K562 (cell line): ENCODE data around the gene VRK3. TPM values are rescaled to one million over a fixed set of nuclear protein-coding genes. Genes with fewer than 3 reads are reported as not detected.
A peak's percentile ranks its signal among the peaks of the same experiment; 100 is the strongest.

Experiments used
- CAMTA2 ChIP-seq: fragments of 250-450 bp; sonication (Bioruptor Pico); conservative IDR thresholded peaks from 2 replicates; pipeline ENCODE4 v1.5.1; 2022
- EGR1 ChIP-seq: fragments of 450-650 bp; conservative IDR thresholded peaks from 2 replicates; pipeline ENCODE4 v1.6.1; 2017; ENCODE audit warnings: mild to moderate bottlenecking
- FOXO4 ChIP-seq: fragments of 450-650 bp; formaldehyde crosslinking; IDR thresholded peaks from 2 replicates; pipeline ENCODE4 v1.4.0; 2020; ENCODE audit warnings: mild to moderate bottlenecking, moderate library complexity
- HOMEZ ChIP-seq: fragments of 250-450 bp; sonication (Bioruptor Pico); IDR thresholded peaks from 2 replicates; pipeline ENCODE4 v1.4.0; 2020; ENCODE audit warnings: mild to moderate bottlenecking, moderate library complexity
- MGA ChIP-seq: fragments of 450-650 bp; IDR thresholded peaks from 2 replicates; pipeline ENCODE4 v1.6.1; 2016; ENCODE audit warnings: mild to moderate bottlenecking, moderate library complexity
- UBTF ChIP-seq, 2 experiments: IDR thresholded peaks; 2 replicates each; pipeline ENCODE4 v1.6.1; 2012; ENCODE audit warnings: improper control_type of control experiment in 2 of 2, low read depth in 2 of 2, low read length in 2 of 2, borderline replicate concordance in 1 of 2
- ZFP91 ChIP-seq: sonication (generic); formaldehyde crosslinking; IDR thresholded peaks from 2 replicates; pipeline ENCODE4 v1.8.0; 2022; ENCODE audit warnings: mild to moderate bottlenecking, missing genetic modification reagents
- polyA plus RNA-seq, 8 experiments: library from polyadenylated mRNA; depleted of rRNA in 4 of 8; stranded (reverse) in 5 of 8; unstranded in 3 of 8; fragments of >200 nt; fragmentation: Nextera tagmentation in 2 of 8; fragmentation: Illumina TruSeq in 1 of 8; extraction: Ambion mirVana in 2 of 8; extraction: Trizol in 1 of 8; gene quantifications; 2 replicates each; pipeline versions ENCODE4 v1.2.1 to v1.2.3, GENCODE V29; 2011 to 2014; ENCODE audit warnings: inconsistent platforms in 1 of 8, missing spikeins in 1 of 8
- total RNA-seq, 7 experiments: library from RNA; depleted of rRNA in 6 of 7; stranded (reverse); fragments of >200 nt in 6 of 7; fragmentation: Illumina TruSeq in 2 of 7; extraction: Trizol in 2 of 7; gene quantifications; 2 replicates each; pipeline versions ENCODE4 v1.2.1 to v1.2.3, GENCODE V29; 2011 to 2021; ENCODE audit warnings: low replicate concordance in 1 of 7

The VRK3 gene
- total and polyA plus RNA-seq, 9 of the 15 experiments (the other 6 are each of a cell fraction or from before 2014, with no cell fraction given), result 25.6 to 94.3 (median 42.9) TPM

- TF ChIP-seq MGA (no peak), HOMEZ (CRISPR knock-in tag) (no peak), CAMTA2 (peak; percentile 84; the same call in 1 of the 2 replicates), ZFP91 (CRISPR knock-in tag) (0 out of 2 replicates have a peak, but pooled peaks have one; percentile 69), UBTF (IDR thresholded peaks at IDR 0.05; ENCODE audit: borderline replicate concordance in 1 of 2, low read depth in 2 of 2, low read length in 2 of 2) (no peak), EGR1 (no peak), FOXO4 (no peak)
Measured at GRCh38 chr19:50025022-50025793, at the start of gene VRK3 (continued).
